IPS-11a (cell line): Measurements from ENCODE around the gene AVL9.
"Not testable (repeated sequence)": the region's sequence is repeated elsewhere in the genome, so short reads cannot be mapped to it uniquely, and the experiment has no call there.

Experiments used
- H3K4me3 ChIP-seq: one replicate; pipeline ENCODE4 v1.5.1; 2013; ENCODE audit warnings: low read depth, low read length, control low read depth

Gene AVL9

GRCh38 chr7:32494946-32495297 is 367 bp upstream of the AVL9 start:
- peak overlapping the region; percentile 38 for H3K4me3 ChIP-seq

GRCh38 chr7:32496052-32496813 is 944 bp downstream of the AVL9 start:
- peak overlapping the region; percentile 86 for H3K4me3 ChIP-seq

GRCh38 chr7:32499755-32500154 is 4.5 kb downstream of the AVL9 start:
- H3K4me3 ChIP-seq = not testable (repeated sequence)

GRCh38 chr7:32500216-32500615 is 4.9 kb downstream of the AVL9 start:
- H3K4me3 ChIP-seq = not testable (repeated sequence)

DNA sequence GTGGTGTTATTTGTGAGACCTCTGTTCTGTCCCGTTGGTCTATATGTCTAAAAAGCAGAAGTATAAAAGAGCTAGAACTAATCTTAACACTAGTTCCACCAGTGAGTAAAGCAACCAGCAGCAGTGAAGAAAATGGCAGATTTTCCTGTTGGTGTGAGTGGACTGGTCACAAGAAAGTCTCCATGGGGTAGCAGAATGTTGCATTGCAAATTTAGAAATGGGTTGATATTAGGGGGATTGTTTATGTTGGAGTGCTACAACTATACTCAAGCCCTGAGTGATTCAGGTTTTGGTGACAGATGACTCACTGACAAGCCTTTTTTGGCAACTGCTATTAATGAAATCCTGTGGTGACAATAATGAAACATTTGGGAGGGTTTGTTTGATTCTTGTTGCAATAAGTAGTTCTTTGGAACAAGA is 5.6 kb downstream of the AVL9 start:
- no peak overlapping the region for H3K4me3 ChIP-seq

DNA sequence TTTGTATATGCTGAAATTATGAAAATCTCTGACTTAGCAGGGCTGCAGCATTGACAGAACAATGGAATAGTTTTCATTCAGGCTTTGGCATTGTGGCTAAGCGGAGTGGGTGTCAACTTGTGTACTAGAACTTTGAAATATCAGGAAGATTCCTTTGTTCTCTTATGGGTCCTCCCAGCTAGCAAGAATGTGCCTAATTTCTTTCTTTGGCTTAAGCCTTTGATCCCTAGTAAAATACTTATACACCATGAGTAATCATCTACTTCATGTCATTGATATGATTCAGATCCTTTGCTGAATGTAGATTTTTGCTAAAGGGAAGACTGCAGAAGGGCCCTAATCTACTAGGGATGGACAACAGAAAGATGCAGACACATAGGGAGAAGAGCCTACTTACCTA is 6.2 kb downstream of the AVL9 start:
- no peak overlapping the region for H3K4me3 ChIP-seq

- no peak overlapping the region for H3K4me3 ChIP-seq
Measured at GRCh38 chr7:32502728-32503127, 7.4 kb downstream of the AVL9 start.

DNA sequence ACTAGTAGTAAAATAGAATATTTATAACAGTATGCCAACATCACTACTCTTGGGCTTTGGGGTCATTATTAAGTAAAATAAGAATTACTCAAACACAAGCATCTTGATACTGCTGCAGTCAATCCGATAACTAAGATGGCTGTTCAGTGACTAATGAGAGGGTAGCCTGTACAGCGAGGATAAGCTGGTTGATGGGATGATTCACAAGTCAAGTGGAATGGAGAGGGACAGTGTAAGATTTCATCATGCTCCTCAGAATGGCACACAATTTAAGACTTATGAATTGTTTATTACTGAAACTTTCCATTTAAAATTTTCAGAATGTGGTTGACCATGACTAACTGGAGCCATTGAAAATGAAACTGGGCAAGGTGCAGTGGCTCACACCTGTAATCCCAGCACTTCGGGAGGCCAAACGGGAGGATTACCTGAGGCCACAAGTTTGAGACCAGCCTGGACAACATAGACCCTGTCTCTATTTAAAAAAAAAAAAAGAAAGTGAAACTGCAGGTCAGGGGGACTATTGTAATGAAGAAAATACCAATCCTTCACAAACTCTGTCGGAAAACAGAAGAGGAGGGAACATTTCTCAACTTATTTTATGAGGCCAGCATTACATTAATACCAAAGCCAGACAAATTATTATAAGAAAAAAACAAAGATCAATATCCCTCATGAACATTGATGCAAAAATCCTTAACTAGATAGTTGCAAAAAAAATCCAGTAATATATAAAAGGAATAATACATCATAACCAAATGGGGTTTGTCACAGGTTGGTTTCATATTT is 11.2 kb downstream of the AVL9 start:
- no peak overlapping the region for H3K4me3 ChIP-seq

- H3K4me3 ChIP-seq = no peak overlapping the region
Measured at GRCh38 chr7:32507414-32507813, 12.1 kb downstream of the AVL9 start.

DNA sequence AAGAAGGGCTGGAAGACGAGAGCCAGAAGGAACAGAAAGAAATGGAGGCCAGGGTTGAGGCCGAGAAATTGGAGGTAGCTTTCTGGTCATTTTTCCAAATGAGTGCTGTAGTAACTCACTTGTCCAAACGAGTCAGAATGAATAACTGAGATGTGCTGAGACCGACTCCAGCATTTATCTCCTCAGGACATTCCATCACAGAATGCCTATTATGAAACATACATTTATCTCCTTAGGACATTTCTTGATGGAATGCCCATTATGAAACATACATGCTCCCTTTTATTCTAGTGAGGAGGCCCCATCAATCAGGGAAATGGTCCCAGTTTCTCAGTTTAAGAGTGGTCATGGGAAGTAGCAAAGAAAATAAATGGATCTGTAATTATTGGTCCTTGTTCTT is 16.5 kb downstream of the AVL9 start:
- no peak overlapping the region for H3K4me3 ChIP-seq

DNA sequence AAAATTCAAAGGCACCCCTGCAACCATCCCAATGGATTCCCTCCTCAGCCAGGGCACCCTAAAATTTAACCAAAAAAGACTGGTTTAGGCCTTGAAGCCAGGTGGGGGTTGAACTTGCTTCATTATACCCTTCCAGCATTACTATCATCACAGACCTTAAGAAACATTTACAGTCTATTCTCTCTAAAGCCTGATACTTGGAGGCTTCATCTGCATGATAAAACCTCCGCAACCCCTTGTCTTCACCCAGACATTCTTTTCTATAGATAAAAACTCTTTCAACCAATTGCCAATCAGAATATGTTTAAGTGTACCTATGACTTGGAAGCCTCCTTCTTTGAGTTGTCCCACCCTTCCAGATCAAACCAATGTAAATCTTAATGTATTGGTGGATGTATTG is 17.9 kb downstream of the AVL9 start:
- no peak overlapping the region for H3K4me3 ChIP-seq

DNA sequence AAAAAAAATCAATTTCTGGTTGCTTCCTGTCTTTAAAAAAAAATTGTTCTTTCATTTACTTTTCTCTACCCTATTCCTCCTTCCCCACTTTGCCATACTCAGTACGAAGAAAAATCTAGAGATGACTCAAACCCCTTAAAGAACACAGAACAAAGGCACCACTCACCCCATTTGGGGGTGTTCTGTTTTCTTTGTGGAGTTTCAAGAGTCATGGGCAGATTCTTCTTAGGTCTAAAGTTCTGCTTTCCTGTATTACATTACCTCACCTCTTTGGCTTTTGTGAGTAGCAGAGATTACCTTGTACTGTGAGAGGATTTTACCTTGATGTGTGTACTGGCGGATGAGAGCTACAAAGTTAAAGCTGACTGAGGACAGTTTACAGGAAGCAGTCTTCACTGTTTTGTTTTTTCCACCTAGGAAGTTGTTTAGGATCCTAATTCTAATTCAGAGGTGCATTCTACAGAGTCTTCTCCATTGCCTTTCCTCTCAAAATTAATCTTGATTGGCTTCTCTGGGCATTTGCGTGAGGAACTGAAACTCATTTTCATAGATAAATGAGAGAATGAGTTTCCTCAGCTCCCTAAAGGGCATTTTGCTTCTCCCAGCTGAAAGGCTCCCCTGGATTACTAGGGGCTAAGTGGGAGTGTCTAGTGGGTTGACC is 20.7 kb downstream of the AVL9 start:
- no peak overlapping the region for H3K4me3 ChIP-seq

DNA sequence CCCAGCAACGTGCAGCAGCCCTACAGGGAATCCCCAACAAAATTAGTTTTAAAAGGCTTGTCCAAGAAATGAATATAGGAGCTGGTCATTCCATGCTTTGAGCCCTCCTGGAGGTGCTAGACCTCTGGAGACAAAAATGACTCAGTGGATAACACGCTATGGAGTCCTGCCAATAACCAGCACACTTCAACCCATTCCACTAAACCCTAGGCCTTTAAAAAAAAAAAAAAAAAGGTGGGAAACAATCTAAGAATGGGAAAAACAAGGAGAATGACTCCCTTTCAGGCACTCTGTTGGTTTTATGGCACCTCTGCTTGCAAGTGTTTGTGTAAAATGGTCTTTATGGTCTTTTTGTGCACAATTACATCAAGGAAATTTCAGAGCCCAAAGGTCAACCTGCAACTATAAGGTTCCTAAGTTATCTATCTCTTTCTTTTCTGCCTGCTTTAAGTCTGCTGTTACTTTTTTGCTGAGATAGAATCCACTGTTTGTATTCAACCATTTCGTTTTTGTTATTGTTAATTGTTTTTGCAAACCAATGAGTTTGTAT is 21.3 kb downstream of the AVL9 start:
- H3K4me3 ChIP-seq = no peak overlapping the region

DNA sequence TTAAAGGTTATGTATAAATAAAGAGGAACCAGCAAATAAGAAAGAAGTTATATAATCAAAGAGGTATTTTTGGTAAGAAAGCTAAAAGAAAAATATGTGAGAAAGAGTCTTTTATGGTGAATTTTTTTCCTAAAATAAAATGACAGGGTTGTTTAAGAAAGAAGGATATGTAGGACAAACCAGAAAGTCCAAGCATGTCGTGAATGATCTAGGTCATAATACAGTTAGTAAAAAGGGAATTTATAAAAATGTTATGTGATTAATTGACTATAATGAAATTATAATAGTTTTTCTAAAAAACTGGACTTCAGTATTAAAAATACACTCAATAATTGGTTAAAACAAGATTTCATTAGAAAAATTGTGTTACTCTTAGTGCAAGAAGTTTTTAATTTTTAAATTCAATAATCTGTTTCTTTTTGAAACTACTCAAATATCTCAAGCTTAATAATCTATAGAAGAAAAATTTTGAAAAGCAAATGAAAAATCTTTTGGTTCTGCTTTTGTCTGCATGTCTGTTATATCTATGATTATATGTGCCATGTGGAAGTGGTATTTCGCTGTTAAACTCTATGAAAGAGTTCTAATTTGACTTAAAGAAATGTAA is 23.3 kb downstream of the AVL9 start:
- no peak overlapping the region for H3K4me3 ChIP-seq

- no peak overlapping the region for H3K4me3 ChIP-seq
Measured at GRCh38 chr7:32519763-32520162, 24.5 kb downstream of the AVL9 start.

DNA sequence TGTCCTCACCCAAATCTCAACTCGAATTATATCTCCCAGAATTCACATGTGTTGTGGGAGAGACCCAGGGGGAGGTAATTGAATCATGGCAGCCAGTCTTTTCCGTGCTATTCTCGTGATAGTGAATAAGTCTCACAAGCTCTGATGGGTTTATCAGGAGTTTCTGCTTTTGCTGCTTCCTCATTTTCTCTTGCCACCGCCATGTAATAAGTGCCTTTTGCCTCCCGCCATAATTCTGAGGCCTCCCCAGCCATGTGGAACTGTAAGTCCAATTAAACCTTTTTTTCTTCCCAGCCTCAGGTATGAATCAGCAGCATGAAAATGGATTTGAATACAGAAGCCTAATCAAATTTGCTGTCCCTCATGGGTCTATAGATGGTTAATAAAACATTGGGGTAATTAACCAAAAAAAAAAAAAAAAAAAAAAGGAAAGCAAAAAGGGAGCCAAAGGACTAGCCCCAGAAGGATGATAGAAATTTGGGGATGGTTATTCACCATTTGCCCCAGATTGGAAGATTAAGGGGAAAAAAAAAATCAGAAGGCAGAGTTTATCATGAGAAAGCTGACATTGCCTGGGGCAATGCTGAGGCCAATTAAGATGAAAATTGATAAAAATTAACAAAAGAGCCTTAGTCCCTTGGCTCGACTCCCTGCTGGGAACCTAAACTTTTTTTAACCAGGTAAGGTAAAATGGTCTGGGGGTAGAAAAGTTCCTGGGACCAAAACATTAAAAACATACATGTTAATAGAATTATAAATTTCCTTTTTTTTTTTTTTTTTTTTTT is 27.6 kb downstream of the AVL9 start:
- H3K4me3 ChIP-seq = no peak overlapping the region

DNA sequence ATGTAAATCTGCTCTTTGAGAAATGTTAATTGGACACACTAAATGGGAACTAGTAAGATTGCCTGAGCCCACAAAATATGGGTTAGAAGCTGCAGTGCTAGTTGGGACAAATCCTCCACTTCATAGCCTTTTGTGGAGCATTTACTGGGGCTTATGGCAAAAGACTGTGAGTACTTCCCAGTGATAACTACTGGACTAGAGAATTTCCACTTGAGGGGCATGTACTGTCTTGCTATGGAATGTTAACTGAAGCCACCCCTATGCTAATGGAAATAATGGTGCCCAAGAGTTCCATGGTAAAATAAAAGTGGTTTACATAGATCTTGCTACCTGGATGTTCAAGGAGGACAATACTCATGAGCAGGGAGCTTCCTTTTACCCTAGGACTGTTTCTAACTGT is 29.3 kb downstream of the AVL9 start:
- H3K4me3 ChIP-seq = no peak overlapping the region

- H3K4me3 ChIP-seq = no peak overlapping the region
Measured at GRCh38 chr7:32525839-32526238, 30.6 kb downstream of the AVL9 start.

- H3K4me3 ChIP-seq = no peak overlapping the region
Measured at GRCh38 chr7:32531402-32531801, 36.1 kb downstream of the AVL9 start.

GRCh38 chr7:32532086-32532485 is 36.8 kb downstream of the AVL9 start:
- no peak overlapping the region for H3K4me3 ChIP-seq
